Measurements from ENCODE around the gene SLC37A1.

Gene SLC37A1

GRCh38 chr21:42593007-42593814 is 79.6 kb downstream of the SLC37A1 start:
- peak; percentile 95 for ATAC-seq (ENCODE audit: insufficient read depth, low read depth)
- no peaks in the 10 kb centered on the region for H3K27me3 ChIP-seq (ENCODE audit: insufficient read depth, low read length, poor library complexity)
- H3K36me3 ChIP-seq (ENCODE audit: insufficient read depth, low read length) = no peaks in the 10 kb centered on the region
- no peak overlapping the region for H3K4me3 ChIP-seq (ENCODE audit: low read depth in 1 of 2, low read length in 2 of 2)
- no peak overlapping the region for H2AFZ ChIP-seq (ENCODE audit: low read depth, low read length)
- no peaks in the 10 kb centered on the region for H4K20me1 ChIP-seq (ENCODE audit: insufficient read depth, low read length)
- H3K4me2 ChIP-seq (ENCODE audit: insufficient read depth, low read length) = no peak overlapping the region
- H3K79me2 ChIP-seq (ENCODE audit: insufficient read depth, low read length) = no peaks in the 10 kb centered on the region
- H3K27ac ChIP-seq (ENCODE audit: low read length) = no peak overlapping the region
- TF ChIP-seq EZH2 (IDR thresholded peaks at IDR 0.05; ENCODE audit: borderline replicate concordance, low read depth, low read length, severe bottlenecking) = no peak
- TF ChIP-seq, protein P1, sequence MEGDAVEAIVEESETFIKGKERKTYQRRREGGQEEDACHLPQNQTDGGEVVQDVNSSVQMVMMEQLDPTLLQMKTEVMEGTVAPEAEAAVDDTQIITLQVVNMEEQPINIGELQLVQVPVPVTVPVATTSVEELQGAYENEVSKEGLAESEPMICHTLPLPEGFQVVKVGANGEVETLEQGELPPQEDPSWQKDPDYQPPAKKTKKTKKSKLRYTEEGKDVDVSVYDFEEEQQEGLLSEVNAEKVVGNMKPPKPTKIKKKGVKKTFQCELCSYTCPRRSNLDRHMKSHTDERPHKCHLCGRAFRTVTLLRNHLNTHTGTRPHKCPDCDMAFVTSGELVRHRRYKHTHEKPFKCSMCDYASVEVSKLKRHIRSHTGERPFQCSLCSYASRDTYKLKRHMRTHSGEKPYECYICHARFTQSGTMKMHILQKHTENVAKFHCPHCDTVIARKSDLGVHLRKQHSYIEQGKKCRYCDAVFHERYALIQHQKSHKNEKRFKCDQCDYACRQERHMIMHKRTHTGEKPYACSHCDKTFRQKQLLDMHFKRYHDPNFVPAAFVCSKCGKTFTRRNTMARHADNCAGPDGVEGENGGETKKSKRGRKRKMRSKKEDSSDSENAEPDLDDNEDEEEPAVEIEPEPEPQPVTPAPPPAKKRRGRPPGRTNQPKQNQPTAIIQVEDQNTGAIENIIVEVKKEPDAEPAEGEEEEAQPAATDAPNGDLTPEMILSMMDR (IDR thresholded peaks at IDR 0.05; ENCODE audit: borderline replicate concordance, extremely low read depth, low read length, poor library complexity, severe bottlenecking) = peak; percentile 67
- H3K9me3 ChIP-seq (ENCODE audit: insufficient read depth, low read length, severe bottlenecking) = no peaks in the 10 kb centered on the region
- no peaks in the 10 kb centered on the region for H3K4me1 ChIP-seq (ENCODE audit: insufficient read depth, low read length)
- DNase-seq = peak; percentile 58
- H3K9ac ChIP-seq (ENCODE audit: low read depth, low read length) = no peak overlapping the region

- H3K4me1 ChIP-seq (ENCODE audit: insufficient read depth, low read length) = no peaks in the 10 kb centered on the region
- TF ChIP-seq, protein P1 (IDR thresholded peaks at IDR 0.05; ENCODE audit: borderline replicate concordance, extremely low read depth, low read length, poor library complexity, severe bottlenecking) = no peak
- TF ChIP-seq EZH2 (IDR thresholded peaks at IDR 0.05; ENCODE audit: borderline replicate concordance, low read depth, low read length, severe bottlenecking) = no peak
- H3K9me3 ChIP-seq (ENCODE audit: insufficient read depth, low read length, severe bottlenecking) = no peaks in the 10 kb centered on the region
- H3K4me2 ChIP-seq (ENCODE audit: insufficient read depth, low read length) = no peak overlapping the region
- H2AFZ ChIP-seq (ENCODE audit: low read depth, low read length) = no peak overlapping the region
- H4K20me1 ChIP-seq (ENCODE audit: insufficient read depth, low read length) = no peaks in the 10 kb centered on the region
- no peak for ATAC-seq (ENCODE audit: insufficient read depth, low read depth)
- no peak for DNase-seq
- H3K36me3 ChIP-seq (ENCODE audit: insufficient read depth, low read length) = no peaks in the 10 kb centered on the region
- no peaks in the 10 kb centered on the region for H3K79me2 ChIP-seq (ENCODE audit: insufficient read depth, low read length)
- no peak overlapping the region for H3K4me3 ChIP-seq (ENCODE audit: low read depth in 1 of 2, low read length in 2 of 2)
- H3K27me3 ChIP-seq (ENCODE audit: insufficient read depth, low read length, poor library complexity) = no peaks in the 10 kb centered on the region
- no peak overlapping the region for H3K27ac ChIP-seq (ENCODE audit: low read length)
- no peak overlapping the region for H3K9ac ChIP-seq (ENCODE audit: low read depth, low read length)
Measured at GRCh38 chr21:42594616-42595282, 81.1 kb downstream of the SLC37A1 start.

- H3K9me3 ChIP-seq (ENCODE audit: insufficient read depth, low read length, severe bottlenecking) = no peaks in the 10 kb centered on the region
- no peak overlapping the region for H3K4me2 ChIP-seq (ENCODE audit: insufficient read depth, low read length)
- TF ChIP-seq EZH2 (IDR thresholded peaks at IDR 0.05; ENCODE audit: borderline replicate concordance, low read depth, low read length, severe bottlenecking) = no peak
- H4K20me1 ChIP-seq (ENCODE audit: insufficient read depth, low read length) = no peaks in the 10 kb centered on the region
- no peaks in the 10 kb centered on the region for H3K27me3 ChIP-seq (ENCODE audit: insufficient read depth, low read length, poor library complexity)
- H3K36me3 ChIP-seq (ENCODE audit: insufficient read depth, low read length) = no peaks in the 10 kb centered on the region
- no peaks in the 10 kb centered on the region for H3K4me1 ChIP-seq (ENCODE audit: insufficient read depth, low read length)
- no peaks in the 10 kb centered on the region for H3K79me2 ChIP-seq (ENCODE audit: insufficient read depth, low read length)
- H2AFZ ChIP-seq (ENCODE audit: low read depth, low read length) = no peak overlapping the region
- no peak overlapping the region for H3K27ac ChIP-seq (ENCODE audit: low read length)
- ATAC-seq (ENCODE audit: insufficient read depth, low read depth) = no peak
- H3K9ac ChIP-seq (ENCODE audit: low read depth, low read length) = no peak overlapping the region
- H3K4me3 ChIP-seq (ENCODE audit: low read depth in 1 of 2, low read length in 2 of 2) = no peak overlapping the region
- no peak for DNase-seq
Measured at GRCh38 chr21:42595283-42596187, 81.9 kb downstream of the SLC37A1 start.
